Stimulated activated CD8-positive, alpha-beta memory T cell treated with anti-CD3 and anti-CD28 coated beads, Interleukin-2, amount 100 ng/mL, for 48 hours (primary cell): ENCODE data around the gene TNK2.
"Not testable (repeated sequence)": the region's sequence is repeated elsewhere in the genome, so short reads cannot be mapped to it uniquely, and the experiment has no call there.

Experiments
- DNase-seq, 2 donors: peaks; one replicate each; pipeline ENCODE4 v3.0.0-alpha.2; 2020; ENCODE audit warnings: low read depth in 2 of 2

TNK2 gene

DNA sequence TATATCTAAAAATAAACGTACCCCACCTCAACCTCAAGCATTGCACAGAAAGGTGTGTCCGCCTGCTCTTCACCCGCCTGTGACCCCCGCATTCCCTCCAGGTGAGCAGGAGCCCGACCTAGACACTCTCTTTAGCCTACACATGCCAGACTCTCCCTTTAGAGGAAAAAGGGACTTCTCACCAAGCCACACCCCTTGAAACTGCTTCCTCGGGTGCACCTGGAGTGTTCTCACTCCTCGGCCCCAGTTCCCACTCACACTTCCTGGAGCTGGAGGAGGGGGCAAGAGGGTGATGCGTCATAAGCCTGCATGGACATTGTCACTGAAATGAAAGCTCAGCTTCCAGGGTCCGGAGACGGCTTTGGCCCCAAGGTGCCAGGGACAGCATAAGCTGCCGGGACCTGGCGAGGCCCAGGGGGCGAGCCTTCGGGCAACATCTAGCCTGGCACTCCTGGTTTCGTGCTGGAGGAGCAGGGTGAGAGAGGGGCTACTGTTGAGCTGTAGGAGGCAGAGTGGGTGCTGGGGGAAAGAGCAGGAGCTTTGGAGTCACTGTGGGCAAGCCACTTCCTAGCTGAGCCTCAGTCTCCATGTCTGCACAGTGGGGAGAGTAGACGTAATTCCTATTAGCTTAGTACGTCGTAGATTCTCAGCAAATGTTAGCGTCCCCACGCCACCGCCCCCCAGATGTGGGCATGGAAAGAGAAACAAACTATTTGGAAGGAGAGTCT is 86.8 kb downstream of the TNK2 start:
- DNase-seq, result no peak

DNA sequence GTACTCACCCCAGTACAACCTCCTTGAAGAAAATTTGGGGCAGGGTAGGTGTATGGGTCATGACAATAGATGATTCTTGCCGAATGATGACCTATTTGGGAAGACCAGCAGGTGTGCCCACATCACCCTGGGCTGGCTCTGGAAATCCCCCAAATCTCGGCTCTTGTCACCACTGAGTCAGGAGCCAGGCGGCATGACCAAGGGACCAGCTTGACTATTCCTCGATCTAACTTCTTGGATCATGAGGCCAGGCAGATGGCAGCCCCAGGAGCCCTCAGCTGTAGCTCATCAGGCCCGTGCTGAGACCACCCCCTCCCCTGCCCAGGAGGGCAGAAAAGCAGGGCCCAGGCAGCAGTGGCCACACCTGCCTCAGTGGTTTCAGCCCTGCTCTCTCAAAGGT is 87.5 kb downstream of the TNK2 start:
- no peak for DNase-seq

DNA sequence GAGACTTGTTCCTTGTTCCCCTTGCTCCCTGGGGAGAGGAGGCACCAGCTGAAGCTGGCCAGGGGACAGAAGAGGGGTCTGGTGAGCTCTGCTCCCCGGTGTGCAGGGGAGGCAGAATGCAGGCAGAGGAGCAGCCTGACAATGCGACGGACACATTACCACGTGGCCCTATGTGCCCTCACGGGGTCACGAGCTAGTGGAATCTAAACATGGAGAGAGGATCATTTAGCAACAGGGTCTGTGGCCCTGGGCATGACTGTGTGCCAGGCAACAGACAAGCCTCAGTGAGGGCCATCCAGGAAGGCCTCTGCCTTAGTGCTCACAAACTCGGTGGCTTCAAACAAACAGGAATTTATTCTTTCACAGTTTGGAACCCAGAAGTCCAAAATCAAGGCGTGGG is 88.2 kb downstream of the TNK2 start:
- DNase-seq, result no peak

DNA sequence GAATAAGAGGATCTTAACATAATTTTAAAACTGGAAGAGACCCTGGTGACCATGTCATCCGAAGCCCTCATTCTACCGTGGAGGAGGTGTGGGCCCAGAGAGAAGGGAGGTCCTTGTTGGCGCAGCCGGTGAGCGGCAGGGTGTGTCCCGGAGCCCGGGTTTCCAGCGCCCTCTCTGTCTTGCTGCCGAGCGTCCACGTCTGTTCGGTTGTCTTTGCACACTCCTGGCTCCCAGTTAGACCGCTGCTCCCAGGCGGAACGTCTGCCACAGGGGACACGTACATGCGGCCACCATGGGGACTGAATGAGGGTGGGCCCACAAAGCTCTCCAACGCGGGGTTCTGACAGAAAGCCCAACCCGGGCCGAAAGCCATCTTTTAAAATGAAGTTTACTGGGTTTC is 90.0 kb downstream of the TNK2 start:
- DNase-seq, result no peak

DNA sequence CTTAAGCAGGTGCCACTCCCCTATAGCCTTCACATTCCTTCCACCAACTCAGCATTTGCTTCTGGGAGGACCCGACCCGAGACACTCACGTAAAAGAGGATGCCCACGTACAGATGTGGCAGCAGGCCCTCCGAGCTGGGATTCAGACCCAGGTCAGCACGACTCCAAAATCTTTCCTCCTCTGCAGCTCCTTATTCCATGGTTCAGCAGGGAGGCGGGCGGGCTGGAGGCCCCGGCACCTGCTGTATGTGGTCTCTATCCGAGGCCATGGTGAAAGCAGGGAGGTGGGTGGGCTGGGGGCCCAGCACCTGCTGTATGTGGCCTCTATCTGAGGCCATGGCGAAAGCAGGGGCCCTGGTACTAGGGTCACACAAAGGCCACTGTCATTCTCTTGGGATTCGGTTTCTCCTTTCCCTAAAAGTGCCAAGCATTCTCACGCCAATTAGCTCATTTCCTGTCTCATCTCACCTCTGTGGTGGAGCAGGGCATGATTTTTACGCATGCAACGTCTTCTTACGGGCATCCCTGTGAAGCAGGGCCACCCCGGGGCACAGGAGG is 90.7 kb downstream of the TNK2 start:
- no peak for DNase-seq

DNA sequence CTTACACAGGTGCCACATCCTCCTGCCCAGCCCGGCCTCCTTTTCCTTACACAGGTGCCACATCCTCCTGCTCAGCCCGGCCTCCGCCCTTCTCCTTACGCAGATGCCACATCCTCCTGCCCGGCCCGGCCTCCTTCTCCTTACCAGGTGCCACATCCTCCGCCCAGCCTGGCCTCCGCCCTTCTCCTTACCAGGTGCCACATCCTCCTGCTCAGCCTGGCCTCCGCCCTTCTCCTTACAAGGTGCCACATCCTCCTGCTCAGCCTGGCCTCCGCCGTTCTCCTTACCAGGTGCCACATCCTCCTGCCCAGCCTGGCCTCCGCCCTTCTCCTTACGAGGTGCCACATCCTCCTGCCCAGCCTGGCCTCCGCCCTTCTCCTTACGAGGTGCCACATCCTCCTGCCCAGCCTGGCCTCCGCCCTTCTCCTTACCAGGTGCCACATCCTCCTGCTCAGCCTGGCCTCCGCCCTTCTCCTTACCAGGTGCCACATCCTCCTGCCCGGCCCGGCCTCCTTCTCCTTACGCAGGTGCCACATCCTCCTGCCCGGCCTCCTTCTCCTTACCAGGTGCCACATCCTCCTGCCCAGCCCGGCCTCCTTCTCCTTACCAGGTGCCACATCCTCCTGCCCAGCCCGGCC is 92.0 kb downstream of the TNK2 start:
- DNase-seq, result not testable (repeated sequence)

DNA sequence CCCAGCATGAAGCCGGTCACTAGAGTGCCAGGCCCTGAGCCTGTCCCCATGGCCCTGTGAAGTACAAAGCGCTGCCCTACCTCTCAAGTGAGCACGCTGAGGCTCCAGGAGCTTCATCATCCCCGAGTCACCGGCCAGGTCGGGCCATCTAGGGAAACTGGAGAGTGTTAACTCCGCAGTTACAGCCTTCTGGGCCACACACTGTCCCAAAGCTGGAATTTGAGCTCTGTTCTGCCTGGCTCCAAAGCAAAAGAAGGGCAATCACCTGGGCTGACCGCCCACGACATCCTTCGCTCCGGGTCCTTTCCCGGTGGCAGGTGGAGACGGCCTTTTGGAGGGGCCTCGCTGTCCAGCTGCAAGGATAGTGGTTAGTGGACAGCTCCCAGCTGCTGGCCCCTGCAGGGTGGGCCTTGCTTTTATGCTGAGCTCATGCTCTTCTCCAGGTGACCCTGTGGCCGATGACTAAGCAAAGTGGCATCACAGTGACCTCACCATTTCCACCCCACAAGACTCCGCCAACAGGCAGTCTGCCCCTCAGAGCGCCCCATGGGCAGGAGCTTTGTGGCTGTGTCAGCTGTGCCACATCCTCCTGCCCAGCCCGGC is 93.1 kb downstream of the TNK2 start:
- DNase-seq, result no peak

DNA sequence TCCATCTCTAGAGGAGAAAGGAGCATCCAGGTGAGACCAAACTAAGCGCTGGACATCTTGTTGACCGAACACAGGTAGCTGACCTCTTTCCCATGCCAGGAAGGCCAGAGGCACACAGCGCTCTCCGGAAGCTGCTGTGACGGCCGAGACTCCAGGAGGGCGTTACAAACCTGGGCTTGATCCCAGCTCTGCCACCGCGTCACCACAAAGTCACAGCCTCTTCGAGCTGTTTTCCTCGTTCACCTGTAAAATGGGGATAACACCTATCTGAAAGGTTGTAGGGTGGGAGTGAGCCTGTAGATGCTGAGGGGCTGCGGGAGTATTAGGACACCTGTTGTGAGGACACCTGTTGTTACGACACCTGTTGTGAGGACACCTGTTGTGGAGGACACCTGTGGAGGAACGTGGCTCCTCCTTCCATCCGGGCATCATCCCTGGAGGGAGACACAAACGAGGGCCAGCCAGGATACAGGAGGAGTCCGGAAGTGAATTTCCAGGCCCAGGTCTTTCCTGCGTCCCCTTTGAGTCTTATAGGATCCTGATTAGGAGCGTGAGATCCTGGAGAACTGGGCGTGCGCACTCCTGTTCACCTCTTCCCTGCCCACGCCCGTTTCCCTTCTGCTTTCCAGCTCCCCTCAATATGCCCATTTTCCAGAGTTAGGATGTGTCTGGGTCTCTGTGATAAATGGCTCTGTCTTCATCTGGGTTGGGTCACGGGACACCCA is 94.3 kb downstream of the TNK2 start:
- no peak for DNase-seq
